ENCODE data around the gene SPRR5.

SPRR5 gene

GRCh38 chr1:152982076-152982475 lies 35.1 kb downstream of the SPRR5 start:
- no peak overlapping the region for H3K4me3 ChIP-seq (ENCODE audit: low read length)
- DNase-seq (ENCODE audit: low read depth): no peak
- TF ChIP-seq, protein P1, sequence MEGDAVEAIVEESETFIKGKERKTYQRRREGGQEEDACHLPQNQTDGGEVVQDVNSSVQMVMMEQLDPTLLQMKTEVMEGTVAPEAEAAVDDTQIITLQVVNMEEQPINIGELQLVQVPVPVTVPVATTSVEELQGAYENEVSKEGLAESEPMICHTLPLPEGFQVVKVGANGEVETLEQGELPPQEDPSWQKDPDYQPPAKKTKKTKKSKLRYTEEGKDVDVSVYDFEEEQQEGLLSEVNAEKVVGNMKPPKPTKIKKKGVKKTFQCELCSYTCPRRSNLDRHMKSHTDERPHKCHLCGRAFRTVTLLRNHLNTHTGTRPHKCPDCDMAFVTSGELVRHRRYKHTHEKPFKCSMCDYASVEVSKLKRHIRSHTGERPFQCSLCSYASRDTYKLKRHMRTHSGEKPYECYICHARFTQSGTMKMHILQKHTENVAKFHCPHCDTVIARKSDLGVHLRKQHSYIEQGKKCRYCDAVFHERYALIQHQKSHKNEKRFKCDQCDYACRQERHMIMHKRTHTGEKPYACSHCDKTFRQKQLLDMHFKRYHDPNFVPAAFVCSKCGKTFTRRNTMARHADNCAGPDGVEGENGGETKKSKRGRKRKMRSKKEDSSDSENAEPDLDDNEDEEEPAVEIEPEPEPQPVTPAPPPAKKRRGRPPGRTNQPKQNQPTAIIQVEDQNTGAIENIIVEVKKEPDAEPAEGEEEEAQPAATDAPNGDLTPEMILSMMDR (conservative IDR thresholded peaks at IDR 0.05; ENCODE audit: low read length): no peak

- TF ChIP-seq, protein P1 (conservative IDR thresholded peaks at IDR 0.05; ENCODE audit: low read length): no peak
- DNase-seq (ENCODE audit: low read depth): no peak
- no peak overlapping the region for H3K4me3 ChIP-seq (ENCODE audit: low read length)
Observed at GRCh38 chr1:152983234-152983633, 36.2 kb downstream of the SPRR5 start.

DNA sequence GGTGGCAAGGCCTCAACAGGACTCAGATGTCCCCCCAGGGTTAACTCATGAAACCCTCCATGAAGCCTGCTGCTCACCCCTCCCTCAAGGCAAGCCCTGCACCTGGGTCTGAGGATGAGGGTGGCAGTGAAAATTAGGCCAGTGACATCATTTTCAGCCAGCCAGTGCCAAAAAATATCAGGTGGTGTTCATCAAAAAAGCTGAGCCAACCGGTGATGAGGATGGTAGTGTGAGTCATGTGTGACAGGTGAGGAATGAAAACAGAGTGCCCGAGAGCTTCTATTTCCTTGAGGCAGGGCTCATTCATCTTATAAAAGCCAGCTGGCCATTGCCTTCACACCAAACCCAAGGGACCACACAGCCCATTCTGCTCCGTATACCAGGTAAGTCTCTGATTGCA lies 36.7 kb downstream of the SPRR5 start, which contains the start of gene SPRR1A:
Gene SPRR1A (plus strand): TSS at position 339 of the 400 bp plus-strand sequence. CDS start 1,150 bp downstream, outside the sequence.
- TF ChIP-seq, protein P1 (conservative IDR thresholded peaks at IDR 0.05; ENCODE audit: low read length): no peak
- H3K4me3 ChIP-seq (ENCODE audit: low read length): no peak within 1 kb of the TSS
- no peak for DNase-seq (ENCODE audit: low read depth)

- H3K4me3 ChIP-seq (ENCODE audit: low read length): no peak overlapping the region
- no peak for DNase-seq (ENCODE audit: low read depth)
- TF ChIP-seq, protein P1 (conservative IDR thresholded peaks at IDR 0.05; ENCODE audit: low read length): no peak
Observed at GRCh38 chr1:152986578-152986977, 39.6 kb downstream of the SPRR5 start.

DNA sequence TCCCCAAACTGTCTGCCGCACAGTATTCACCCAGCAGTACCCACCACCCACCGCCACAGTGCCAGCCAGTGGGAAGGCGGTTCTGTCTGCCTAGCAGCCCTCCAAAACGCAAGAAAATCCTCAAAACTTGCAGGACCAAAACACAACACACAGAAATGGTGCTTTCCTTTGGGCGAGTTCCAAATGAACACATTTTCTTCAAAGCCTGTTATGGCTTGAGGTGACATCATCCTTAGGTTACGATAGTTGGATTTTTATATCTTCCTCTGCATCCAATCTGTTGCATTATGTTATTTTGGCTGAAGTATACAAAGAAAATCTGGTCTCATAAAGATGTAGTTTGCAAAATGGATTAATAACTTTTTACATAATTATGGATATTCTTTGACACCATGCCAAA lies 46.2 kb downstream of the SPRR5 start:
- H3K4me3 ChIP-seq (ENCODE audit: low read length): no peak overlapping the region
- no peak for DNase-seq (ENCODE audit: low read depth)
- TF ChIP-seq, protein P1 (conservative IDR thresholded peaks at IDR 0.05; ENCODE audit: low read length): no peak

DNA sequence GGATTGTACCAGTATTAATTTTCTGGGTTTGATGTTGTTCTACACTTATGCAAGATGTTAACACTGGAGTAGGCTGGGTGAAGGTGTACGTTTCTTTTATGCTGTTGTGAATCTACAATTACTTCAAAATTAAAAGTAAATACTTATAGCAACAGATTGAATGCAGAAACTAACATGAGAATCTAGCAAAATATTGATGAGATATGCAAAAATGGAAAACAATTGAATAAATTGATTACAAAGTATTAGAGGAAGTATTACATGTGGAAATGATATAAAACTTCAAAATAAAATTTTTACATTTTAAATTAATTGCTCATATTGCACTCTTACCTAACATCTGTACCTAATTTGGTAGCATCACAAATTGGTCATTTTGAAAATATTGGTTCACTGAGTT lies 48.8 kb downstream of the SPRR5 start:
- no peak for DNase-seq (ENCODE audit: low read depth)
- TF ChIP-seq, protein P1 (conservative IDR thresholded peaks at IDR 0.05; ENCODE audit: low read length): no peak
- H3K4me3 ChIP-seq (ENCODE audit: low read length): no peak overlapping the region

GRCh38 chr1:152996633-152997400 lies 49.8 kb downstream of the SPRR5 start:
- no peak overlapping the region for H3K4me3 ChIP-seq (ENCODE audit: low read length)
- DNase-seq (ENCODE audit: low read depth): no peak
- TF ChIP-seq, protein P1 (conservative IDR thresholded peaks at IDR 0.05; ENCODE audit: low read length): no peak
